ENCODE results near the gene NFKBIA. TPM values are rescaled to one million over a fixed set of nuclear protein-coding genes. Genes with fewer than 3 reads are reported as not detected.
"Not testable (repeated sequence)": the region's sequence is repeated elsewhere in the genome, so short reads cannot be mapped to it uniquely, and the experiment has no call there.

NFKBIA gene
- total RNA-seq, 6 experiments from 2014 or later: 27.6 to 52.1 (median 48.3) TPM

DNA sequence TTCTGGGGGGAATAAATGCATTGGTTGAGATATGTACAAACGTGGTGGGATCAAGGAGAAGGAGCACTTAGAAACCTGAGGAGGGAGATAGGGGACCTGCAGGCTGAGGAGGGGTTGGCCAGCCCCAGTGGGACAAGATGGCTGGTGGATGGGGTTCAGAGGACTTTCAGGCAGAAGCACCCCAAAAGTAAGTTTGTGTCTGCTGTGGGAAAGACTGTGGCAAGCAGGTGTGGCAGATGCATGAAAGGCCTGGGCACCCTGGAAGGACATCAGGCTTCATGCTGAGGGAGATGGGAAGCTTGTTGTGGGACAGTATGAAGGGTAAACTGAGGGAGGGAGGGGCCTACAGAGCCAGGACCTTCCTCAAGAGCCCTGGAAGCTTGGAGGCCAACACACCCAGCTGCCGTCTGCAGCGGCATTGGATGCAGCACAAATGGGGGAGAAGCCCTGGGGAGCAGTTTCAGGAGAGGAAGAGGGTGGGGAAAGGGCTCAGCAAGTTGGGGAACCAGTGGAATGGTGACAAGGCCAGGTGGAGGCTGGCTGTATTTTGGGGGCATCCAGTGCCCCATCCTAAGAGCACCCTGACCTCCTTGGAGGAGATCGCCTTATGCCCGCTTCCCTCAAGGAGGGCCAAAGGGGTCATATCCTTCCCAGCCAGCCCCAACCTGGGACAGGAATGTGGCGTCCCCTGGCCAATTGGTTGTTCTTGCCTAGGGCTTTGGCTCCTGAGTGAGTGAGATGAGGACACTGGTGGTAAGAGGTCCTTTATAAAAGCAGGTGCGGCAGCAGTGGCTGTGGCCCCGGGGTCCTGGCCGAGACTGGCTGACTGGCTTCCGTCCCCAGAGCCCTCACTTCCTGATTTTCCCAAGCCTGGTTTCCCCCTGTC is 20.7 kb downstream of the NFKBIA start:
- H3K4me1 Mint-ChIP-seq (ENCODE audit: low read depth): peaks cover 49% of the 10 kb centered on the region
- TF ChIP-seq, protein P1, sequence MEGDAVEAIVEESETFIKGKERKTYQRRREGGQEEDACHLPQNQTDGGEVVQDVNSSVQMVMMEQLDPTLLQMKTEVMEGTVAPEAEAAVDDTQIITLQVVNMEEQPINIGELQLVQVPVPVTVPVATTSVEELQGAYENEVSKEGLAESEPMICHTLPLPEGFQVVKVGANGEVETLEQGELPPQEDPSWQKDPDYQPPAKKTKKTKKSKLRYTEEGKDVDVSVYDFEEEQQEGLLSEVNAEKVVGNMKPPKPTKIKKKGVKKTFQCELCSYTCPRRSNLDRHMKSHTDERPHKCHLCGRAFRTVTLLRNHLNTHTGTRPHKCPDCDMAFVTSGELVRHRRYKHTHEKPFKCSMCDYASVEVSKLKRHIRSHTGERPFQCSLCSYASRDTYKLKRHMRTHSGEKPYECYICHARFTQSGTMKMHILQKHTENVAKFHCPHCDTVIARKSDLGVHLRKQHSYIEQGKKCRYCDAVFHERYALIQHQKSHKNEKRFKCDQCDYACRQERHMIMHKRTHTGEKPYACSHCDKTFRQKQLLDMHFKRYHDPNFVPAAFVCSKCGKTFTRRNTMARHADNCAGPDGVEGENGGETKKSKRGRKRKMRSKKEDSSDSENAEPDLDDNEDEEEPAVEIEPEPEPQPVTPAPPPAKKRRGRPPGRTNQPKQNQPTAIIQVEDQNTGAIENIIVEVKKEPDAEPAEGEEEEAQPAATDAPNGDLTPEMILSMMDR (IDR thresholded peaks at IDR 0.05): no peak
- no peaks in the 10 kb centered on the region for H3K9me3 Mint-ChIP-seq
- H3K27me3 Mint-ChIP-seq (ENCODE audit: insufficient read depth): no peaks in the 10 kb centered on the region; the same call in 1 of the 2 replicates
- no peaks in the 10 kb centered on the region for H3K36me3 Mint-ChIP-seq (ENCODE audit: low read depth)
- peak overlapping the region; percentile 38; the same call in 1 of the 2 replicates for H3K4me3 Mint-ChIP-seq
- peak overlapping the region; percentile 93 for H3K27ac Mint-ChIP-seq
- no peak for DNase-seq

DNA sequence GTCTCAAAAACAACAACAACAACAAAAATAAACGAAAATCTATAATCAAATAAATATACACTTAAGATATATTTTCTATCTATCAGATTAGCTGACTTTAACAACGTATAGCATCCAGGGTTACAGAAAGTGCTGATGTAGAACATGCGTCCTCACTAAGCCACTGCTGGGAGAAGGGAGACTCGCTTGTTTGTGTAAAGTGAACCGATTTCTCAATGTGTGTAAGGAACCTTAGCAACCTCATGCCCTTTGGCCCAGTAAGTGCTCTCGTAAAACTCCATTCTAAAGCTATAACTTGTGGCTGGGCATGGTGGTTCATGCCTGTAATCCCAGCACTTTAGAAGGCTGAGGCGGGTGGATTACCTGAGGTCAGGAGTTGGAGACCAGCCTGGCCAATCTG is 23.8 kb downstream of the NFKBIA start:
- peaks cover 45% of the 10 kb centered on the region for H3K4me1 Mint-ChIP-seq (ENCODE audit: low read depth)
- no peaks in the 10 kb centered on the region for H3K36me3 Mint-ChIP-seq (ENCODE audit: low read depth)
- no peaks in the 10 kb centered on the region; the same call in none of the 2 replicates for H3K27me3 Mint-ChIP-seq (ENCODE audit: insufficient read depth)

DNA sequence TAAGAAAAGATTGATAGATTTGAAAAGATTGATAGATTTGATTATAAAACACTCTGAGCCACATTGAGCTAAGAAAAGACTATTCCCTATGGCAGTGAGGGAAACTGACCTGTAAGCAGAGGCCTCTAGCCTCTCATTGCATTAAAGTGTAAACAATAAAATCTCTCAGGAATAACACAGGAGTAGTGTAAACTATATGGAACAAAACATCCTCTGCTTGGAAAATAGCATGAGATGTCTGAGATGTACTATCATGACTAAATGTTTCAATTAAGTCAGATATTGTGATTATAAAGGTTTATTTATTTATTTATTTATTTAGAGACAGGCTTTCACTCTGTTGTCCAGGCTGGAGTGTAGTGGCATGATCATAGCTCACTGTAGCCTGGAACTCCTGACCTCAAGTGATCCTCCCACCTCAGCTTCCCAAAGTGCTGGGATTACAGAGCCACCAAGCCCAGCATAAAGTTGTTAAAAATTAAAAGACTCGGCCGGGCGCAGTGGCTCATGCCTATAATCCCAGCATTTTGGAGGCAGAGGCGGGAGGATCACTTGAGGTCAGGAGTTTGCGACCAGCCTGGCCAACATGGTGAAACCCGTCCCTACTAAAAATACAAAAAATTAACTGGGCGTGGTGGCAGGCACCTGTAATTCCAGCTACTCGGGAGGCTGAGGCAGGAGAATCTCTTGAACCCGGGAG is 25.2 kb downstream of the NFKBIA start:
- Mint-ChIP-seq H3K4me1 (ENCODE audit: low read depth) (peaks cover 34% of the 10 kb centered on the region), H3K27ac (peak overlapping the region; percentile 45; the same call in 1 of the 2 replicates)
- not testable (repeated sequence) for H3K9me3 Mint-ChIP-seq; H3K36me3 Mint-ChIP-seq (ENCODE audit: low read depth); H3K27me3 Mint-ChIP-seq (ENCODE audit: insufficient read depth); H3K4me3 Mint-ChIP-seq; DNase-seq

More for the DNA sequence above, 23.8 kb downstream of the NFKBIA start:
- no peaks in the 10 kb centered on the region for H3K9me3 Mint-ChIP-seq
- DNase-seq: no peak
- no peak overlapping the region for H3K4me3 Mint-ChIP-seq
- TF ChIP-seq, protein P1 (IDR thresholded peaks at IDR 0.05): no peak
- no peak overlapping the region for H3K27ac Mint-ChIP-seq

DNA sequence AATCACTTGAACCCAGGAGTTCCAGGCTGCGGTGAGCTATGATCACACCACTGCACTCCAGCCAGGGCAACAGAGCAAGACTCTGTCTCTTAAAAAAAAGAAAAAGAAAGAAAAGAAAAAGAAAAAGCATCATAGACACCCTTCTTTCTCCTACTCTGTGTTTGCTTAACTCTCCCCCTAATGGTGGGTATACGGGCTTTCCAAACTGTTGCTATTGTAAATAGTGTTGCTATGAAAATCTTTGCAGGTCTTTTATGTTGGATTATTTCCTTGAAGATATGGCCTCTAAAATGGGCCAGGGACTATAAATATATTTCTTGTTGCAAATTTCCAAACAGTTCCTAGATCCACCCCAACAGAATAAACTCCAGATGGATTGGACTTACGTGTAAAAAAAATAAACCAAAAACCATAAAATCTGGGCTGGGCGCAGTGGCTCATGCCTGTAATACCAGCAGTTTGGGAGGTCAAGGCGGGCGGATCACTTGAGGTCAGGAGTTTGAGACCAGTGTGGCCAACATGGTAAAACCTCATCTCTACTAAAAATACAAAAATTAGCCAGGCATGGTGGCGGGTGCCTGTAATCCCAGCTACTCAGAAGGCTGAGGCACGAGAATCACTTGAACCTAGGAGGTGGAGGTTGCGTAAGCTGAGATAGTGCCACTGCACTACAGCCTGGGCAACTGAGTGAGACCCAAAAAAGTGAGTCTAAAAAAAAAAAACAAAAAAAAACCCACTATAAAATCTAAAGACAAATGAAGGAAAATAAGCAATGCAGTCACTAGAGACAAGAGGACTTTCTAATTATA is 25.9 kb downstream of the NFKBIA start:
- peak; percentile 24 for DNase-seq
- Mint-ChIP-seq H3K9me3 (peaks cover 4% of the 10 kb centered on the region), H3K4me1 (ENCODE audit: low read depth) (peaks cover 32% of the 10 kb centered on the region), H3K36me3 (ENCODE audit: low read depth) (no peaks in the 10 kb centered on the region), H3K4me3 (no peak overlapping the region), H3K27me3 (ENCODE audit: insufficient read depth) (peaks cover 3% of the 10 kb centered on the region), H3K27ac (peak overlapping the region; percentile 45; the same call in 1 of the 2 replicates)
- TF ChIP-seq, protein P1 (IDR thresholded peaks at IDR 0.05): 0 out of 2 replicates have a peak, but pooled peaks have one; percentile 15

DNA sequence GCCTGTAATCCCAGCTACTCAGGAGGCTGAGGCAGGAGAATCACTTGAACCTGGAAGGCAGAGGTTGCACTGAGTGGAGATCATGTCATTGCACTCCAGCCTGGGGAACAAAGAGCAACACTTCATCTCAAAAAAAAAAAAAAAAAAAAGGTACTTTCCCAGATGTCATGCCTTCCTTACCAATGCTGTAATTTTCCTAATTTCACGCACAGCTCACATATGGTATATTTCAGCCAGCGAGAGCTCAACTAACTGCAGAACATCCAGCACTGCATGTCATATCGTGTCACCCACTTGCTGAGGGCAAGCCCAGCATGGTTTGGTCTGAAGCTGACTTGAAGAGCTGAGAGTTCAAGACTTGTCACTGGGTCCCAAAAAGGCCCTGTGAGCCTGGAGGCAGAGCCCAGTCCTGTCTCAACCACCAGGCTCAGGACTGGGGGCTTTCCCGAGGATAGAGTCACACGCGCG is 29.0 kb downstream of the NFKBIA start:
- no peak overlapping the region for H3K27ac Mint-ChIP-seq
- DNase-seq: no peak
- peaks cover 3% of the 10 kb centered on the region for H3K27me3 Mint-ChIP-seq (ENCODE audit: insufficient read depth)
- peaks cover 12% of the 10 kb centered on the region for H3K9me3 Mint-ChIP-seq
- peaks cover 9% of the 10 kb centered on the region for H3K36me3 Mint-ChIP-seq (ENCODE audit: low read depth)
- H3K4me1 Mint-ChIP-seq (ENCODE audit: low read depth): peaks cover 30% of the 10 kb centered on the region
- TF ChIP-seq, protein P1 (IDR thresholded peaks at IDR 0.05): no peak
- no peak overlapping the region for H3K4me3 Mint-ChIP-seq

All from HFFc6 (cell line).